Immature natural killer cell (primary cell): ENCODE measurements around the gene ETS1. TPM values are rescaled to one million over a fixed set of nuclear protein-coding genes. Genes with fewer than 3 reads are reported as not detected.
A peak's percentile ranks its signal among the peaks of the same experiment; 100 is the strongest.

ENCODE experiments used
- DNase-seq, 3 donors: peaks; one replicate each; pipeline ENCODE4 v3.0.0; 2022; ENCODE audit warnings: mixed read lengths in 1 of 3
- H3K27ac Mint-ChIP-seq, 6 donors: one replicate each; pipeline ENCODE4 v1.8.0; 2020; ENCODE audit warnings: mixed read lengths in 6 of 6, mild to moderate bottlenecking in 5 of 6, inconsistent platforms in 4 of 6, moderate library complexity in 3 of 6
- H3K27me3 Mint-ChIP-seq, 3 donors: one replicate each; pipeline ENCODE4 v1.8.0; 2020 to 2021; ENCODE audit warnings: low read depth in 3 of 3, mild to moderate bottlenecking in 3 of 3, mixed read lengths in 3 of 3, moderate library complexity in 3 of 3, inconsistent platforms in 1 of 3
- H3K36me3 Mint-ChIP-seq, 3 donors: one replicate each; pipeline ENCODE4 v1.8.0; 2020; ENCODE audit warnings: mixed read lengths in 3 of 3, inconsistent platforms in 2 of 3, mild to moderate bottlenecking in 2 of 3
- H3K4me1 Mint-ChIP-seq, 2 donors: one replicate each; pipeline ENCODE4 v1.8.0; 2020; ENCODE audit warnings: inconsistent platforms in 2 of 2, mild to moderate bottlenecking in 2 of 2, mixed read lengths in 2 of 2, moderate library complexity in 1 of 2
- H3K4me3 Mint-ChIP-seq, 5 donors: one replicate each; pipeline ENCODE4 v1.8.0; 2020; ENCODE audit warnings: mild to moderate bottlenecking in 5 of 5, mixed read lengths in 5 of 5, inconsistent platforms in 3 of 5, moderate library complexity in 3 of 5
- H3K9me3 Mint-ChIP-seq, 6 donors: one replicate each; pipeline ENCODE4 v1.8.0; 2020; ENCODE audit warnings: mild to moderate bottlenecking in 6 of 6, mixed read lengths in 6 of 6, inconsistent platforms in 4 of 6, moderate library complexity in 3 of 6
- polyA plus RNA-seq, 3 donors: library from polyadenylated mRNA; unstranded; fragments of 300-500 nt; fragmentation: Illumina TruSeq; gene quantifications; one replicate each; pipeline ENCODE4 v1.2.3, GENCODE V29; 2021

The ETS1 gene
- polyA plus RNA-seq, 3 donors from 2014 or later, result 264 to 329 (median 284) TPM

GRCh38 chr11:128465531-128465930 lies 121.8 kb downstream of the ETS1 start:
- Mint-ChIP-seq H3K36me3 (peaks cover 42 to 79% (median 63%) of the 10 kb centered on the region in 3 donors), H3K9me3 (no peaks in the 10 kb centered on the region), H3K4me1 (peaks cover 96 to 100% of the 10 kb centered on the region in 2 donors), H3K4me3 (peak overlapping the region; percentile 52 to 76 (median 64)), H3K27ac (peak overlapping the region; percentile 91 to 99 (median 98)), H3K27me3 (peaks cover 8 to 13% (median 11%) of the 10 kb centered on the region in 3 donors)
- DNase-seq, result no peak

DNA sequence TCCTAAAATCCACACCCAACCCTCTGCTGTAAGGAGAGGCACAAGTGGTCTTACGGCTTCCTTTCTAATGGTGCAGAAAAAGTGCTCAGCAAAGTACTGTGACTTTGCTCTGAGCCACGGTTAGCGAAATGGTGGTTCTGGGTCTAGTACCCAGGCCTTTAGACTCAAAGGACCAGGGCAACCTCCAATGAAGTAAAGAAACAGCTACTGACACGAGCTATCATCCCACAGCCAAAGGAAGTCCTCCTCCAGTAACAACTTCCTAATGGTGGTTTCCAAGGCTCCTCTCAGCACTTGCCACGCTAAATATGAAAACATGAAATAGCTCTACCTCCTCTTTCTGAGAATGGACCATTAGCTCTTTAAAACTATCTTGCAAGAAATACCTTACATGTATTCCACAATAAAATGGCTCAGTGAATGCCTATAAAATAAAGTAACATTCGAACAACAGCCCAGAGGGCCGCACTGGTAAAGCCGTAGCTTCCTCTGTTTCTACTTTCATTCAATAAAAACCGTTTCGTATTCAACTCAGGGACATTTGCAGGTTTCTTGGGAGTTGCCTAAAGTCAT lies 122.4 kb downstream of the ETS1 start:
- Mint-ChIP-seq H3K9me3 (no peaks in the 10 kb centered on the region), H3K4me1 (peaks cover 94 to 100% of the 10 kb centered on the region in 2 donors), H3K36me3 (peaks cover 41 to 82% (median 65%) of the 10 kb centered on the region in 3 donors), H3K4me3 (peak overlapping the region; percentile 52 to 76 (median 64)), H3K27ac (peak overlapping the region; percentile 91 to 99 (median 98)), H3K27me3 (peaks cover 6 to 13% (median 11%) of the 10 kb centered on the region in 3 donors)
- peak in 1 of 3 donors; percentile 30 for DNase-seq

DNA sequence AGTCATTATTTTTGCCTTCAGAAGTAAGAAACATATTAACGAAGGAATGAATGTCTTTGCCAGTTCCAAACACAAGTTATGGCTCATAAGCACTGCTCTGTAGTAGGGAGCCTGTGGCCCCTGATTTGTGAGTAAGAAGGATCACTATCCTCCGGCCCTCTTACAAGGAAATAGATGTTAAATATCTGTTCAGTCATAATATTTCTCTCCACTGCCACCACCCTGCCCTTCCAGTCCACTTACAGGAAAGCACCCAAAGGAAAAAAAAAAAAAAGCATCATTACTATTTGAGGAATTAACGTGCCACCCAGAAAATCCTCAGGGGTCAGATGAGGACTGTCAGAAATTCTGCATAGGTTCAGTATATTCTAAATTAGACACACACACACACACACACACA lies 123.4 kb downstream of the ETS1 start:
- Mint-ChIP-seq H3K9me3 (no peaks in the 10 kb centered on the region), H3K4me3 (peak overlapping the region; percentile 52 to 76 (median 64)), H3K4me1 (peaks cover 92 to 99% of the 10 kb centered on the region in 2 donors), H3K36me3 (peaks cover 40 to 81% (median 66%) of the 10 kb centered on the region in 3 donors), H3K27me3 (peaks cover 9 to 13% (median 11%) of the 10 kb centered on the region in 3 donors), H3K27ac (peak overlapping the region; percentile 91 to 99 (median 98))
- no peak for DNase-seq

- H3K27me3 Mint-ChIP-seq, result peaks cover 7 to 15% (median 9%) of the 10 kb centered on the region in 3 donors
- H3K4me1 Mint-ChIP-seq, result peaks cover 90 to 93% of the 10 kb centered on the region in 2 donors
- H3K27ac Mint-ChIP-seq, result peak overlapping the region; percentile 91 to 99 (median 98)
- peaks cover 40 to 82% (median 65%) of the 10 kb centered on the region in 3 donors for H3K36me3 Mint-ChIP-seq
- H3K9me3 Mint-ChIP-seq, result no peaks in the 10 kb centered on the region
- no peak for DNase-seq
- peak overlapping the region; percentile 31 to 73 (median 55) for H3K4me3 Mint-ChIP-seq
Measured at GRCh38 chr11:128463371-128463829, 124.0 kb downstream of the ETS1 start.

DNA sequence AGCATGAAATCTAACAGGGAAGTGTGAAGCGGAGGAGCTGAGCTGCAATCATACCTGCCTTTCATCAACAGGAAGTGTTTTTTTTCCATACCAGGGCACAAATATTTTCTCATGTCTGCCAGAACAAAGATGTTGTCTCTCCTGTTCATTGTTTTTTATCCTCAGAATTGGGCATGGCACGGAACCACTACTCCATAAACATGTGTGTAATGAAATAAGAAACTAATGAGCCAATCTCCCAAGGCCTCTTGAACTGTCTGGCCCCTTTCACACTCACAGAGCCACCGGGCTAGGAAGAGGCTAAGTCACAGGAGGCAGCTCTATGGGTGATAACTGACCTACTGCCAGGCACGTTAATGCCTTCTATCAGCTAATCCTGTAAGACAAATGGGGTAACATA lies 124.4 kb downstream of the ETS1 start:
- DNase-seq, result no peak
- H3K4me3 Mint-ChIP-seq, result peak overlapping the region; percentile 13 to 73 (median 55)
- peaks cover 40 to 82% (median 63%) of the 10 kb centered on the region in 3 donors for H3K36me3 Mint-ChIP-seq

GRCh38 chr11:128462189-128462588 lies 125.2 kb downstream of the ETS1 start:
- peak overlapping the region in 2 of 5 donors; percentile 43 to 73 for H3K4me3 Mint-ChIP-seq
- H3K36me3 Mint-ChIP-seq, result peaks cover 42 to 85% (median 62%) of the 10 kb centered on the region in 3 donors
- peak overlapping the region; percentile 91 to 99 (median 98) for H3K27ac Mint-ChIP-seq
- peaks cover 7 to 17% (median 9%) of the 10 kb centered on the region in 3 donors for H3K27me3 Mint-ChIP-seq
- no peak for DNase-seq
- H3K9me3 Mint-ChIP-seq, result no peaks in the 10 kb centered on the region
- H3K4me1 Mint-ChIP-seq, result peaks cover 80 to 84% of the 10 kb centered on the region in 2 donors

More for the DNA sequence above, 124.4 kb downstream of the ETS1 start:
- Mint-ChIP-seq H3K27ac (peak overlapping the region; percentile 91 to 99 (median 98)), H3K9me3 (no peaks in the 10 kb centered on the region), H3K4me1 (peaks cover 85 to 88% of the 10 kb centered on the region in 2 donors), H3K27me3 (peaks cover 7 to 16% (median 9%) of the 10 kb centered on the region in 3 donors)

GRCh38 chr11:128458321-128458720 lies 129.0 kb downstream of the ETS1 start:
- Mint-ChIP-seq H3K4me1 (peaks cover 58 to 80% of the 10 kb centered on the region in 2 donors), H3K27me3 (peaks cover 5 to 18% (median 6%) of the 10 kb centered on the region in 3 donors), H3K36me3 (peaks cover 50 to 72% (median 52%) of the 10 kb centered on the region in 3 donors), H3K27ac (peak overlapping the region; percentile 55 to 98 (median 82)), H3K4me3 (no peak overlapping the region), H3K9me3 (no peaks in the 10 kb centered on the region)
- DNase-seq, result no peak

GRCh38 chr11:128457874-128458273 lies 129.5 kb downstream of the ETS1 start:
- H3K27me3 Mint-ChIP-seq, result peaks cover 4 to 18% (median 6%) of the 10 kb centered on the region in 3 donors
- H3K27ac Mint-ChIP-seq, result peak overlapping the region; percentile 73 to 98 (median 90)
- peaks cover 47 to 67% (median 48%) of the 10 kb centered on the region in 3 donors for H3K36me3 Mint-ChIP-seq
- no peak for DNase-seq
- H3K9me3 Mint-ChIP-seq, result no peaks in the 10 kb centered on the region
- peaks cover 56 to 80% of the 10 kb centered on the region in 2 donors for H3K4me1 Mint-ChIP-seq
- no peak overlapping the region for H3K4me3 Mint-ChIP-seq

- Mint-ChIP-seq H3K9me3 (no peaks in the 10 kb centered on the region), H3K36me3 (peaks cover 36 to 56% (median 40%) of the 10 kb centered on the region in 3 donors), H3K27me3 (peaks cover 3 to 18% (median 8%) of the 10 kb centered on the region in 3 donors), H3K4me3 (no peak overlapping the region), H3K27ac (peak overlapping the region; percentile 76 to 98 (median 90)), H3K4me1 (peaks cover 52 to 78% of the 10 kb centered on the region in 2 donors)
- DNase-seq, result no peak
Measured at GRCh38 chr11:128456566-128457268, 130.6 kb downstream of the ETS1 start.

GRCh38 chr11:128455766-128456165 lies 131.6 kb downstream of the ETS1 start:
- Mint-ChIP-seq H3K27me3 (peaks cover 0 to 18% (median 6%) of the 10 kb centered on the region in 3 donors), H3K36me3 (peaks cover 26 to 50% (median 39%) of the 10 kb centered on the region in 3 donors), H3K4me3 (no peak overlapping the region), H3K9me3 (no peaks in the 10 kb centered on the region), H3K27ac (peak overlapping the region; percentile 76 to 98 (median 86)), H3K4me1 (peaks cover 47 to 68% of the 10 kb centered on the region in 2 donors)
- DNase-seq, result no peak

DNA sequence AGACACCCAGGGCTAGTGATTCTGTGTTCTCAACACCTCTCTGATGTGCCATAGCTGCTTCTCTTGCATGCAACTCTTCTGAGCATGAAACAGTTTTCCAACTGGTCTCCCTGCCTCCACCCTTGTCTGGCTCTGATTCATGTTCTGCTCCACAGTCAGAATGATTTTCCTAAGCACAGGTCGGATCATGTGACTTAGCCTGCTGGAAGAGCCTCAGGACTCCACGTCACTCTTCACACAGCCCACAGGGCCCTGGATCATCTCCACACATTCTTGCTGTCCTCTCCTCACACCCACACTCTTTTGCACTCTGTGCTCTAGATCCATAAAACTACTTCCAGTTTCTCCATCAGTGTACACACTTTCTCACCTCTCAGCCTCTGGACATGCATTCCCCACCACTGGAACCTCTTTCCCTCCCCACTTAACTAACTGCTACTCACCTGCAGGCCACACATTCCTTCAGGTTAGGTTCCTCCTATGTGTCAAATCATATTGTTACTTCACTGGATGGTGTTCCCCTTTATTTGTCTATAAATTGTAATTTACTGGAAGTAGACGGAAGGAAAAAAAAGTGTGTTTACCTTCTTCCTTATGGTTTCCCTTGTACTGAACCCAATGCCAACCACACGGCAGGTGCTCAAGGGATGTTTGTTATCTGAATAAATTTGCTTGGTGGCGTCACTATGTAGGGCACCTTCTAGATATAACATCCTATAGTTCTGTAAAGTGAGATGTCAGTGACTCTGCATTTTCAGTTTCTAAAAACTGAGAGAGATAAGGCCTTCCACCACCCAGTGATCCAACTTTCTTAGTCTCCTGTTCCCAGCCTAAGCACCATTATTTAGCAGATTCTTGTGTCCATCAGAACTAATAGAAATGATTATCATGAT lies 133.7 kb downstream of the ETS1 start:
- H3K36me3 Mint-ChIP-seq, result peaks cover 10 to 34% (median 26%) of the 10 kb centered on the region in 3 donors
- H3K4me3 Mint-ChIP-seq, result no peak overlapping the region
- peaks cover 42 to 69% of the 10 kb centered on the region in 2 donors for H3K4me1 Mint-ChIP-seq
- H3K27ac Mint-ChIP-seq, result peak overlapping the region; percentile 76 to 98 (median 86)
- H3K9me3 Mint-ChIP-seq, result no peaks in the 10 kb centered on the region
- no peak for DNase-seq
- peaks cover 0 to 18% (median 1%) of the 10 kb centered on the region in 3 donors for H3K27me3 Mint-ChIP-seq

DNA sequence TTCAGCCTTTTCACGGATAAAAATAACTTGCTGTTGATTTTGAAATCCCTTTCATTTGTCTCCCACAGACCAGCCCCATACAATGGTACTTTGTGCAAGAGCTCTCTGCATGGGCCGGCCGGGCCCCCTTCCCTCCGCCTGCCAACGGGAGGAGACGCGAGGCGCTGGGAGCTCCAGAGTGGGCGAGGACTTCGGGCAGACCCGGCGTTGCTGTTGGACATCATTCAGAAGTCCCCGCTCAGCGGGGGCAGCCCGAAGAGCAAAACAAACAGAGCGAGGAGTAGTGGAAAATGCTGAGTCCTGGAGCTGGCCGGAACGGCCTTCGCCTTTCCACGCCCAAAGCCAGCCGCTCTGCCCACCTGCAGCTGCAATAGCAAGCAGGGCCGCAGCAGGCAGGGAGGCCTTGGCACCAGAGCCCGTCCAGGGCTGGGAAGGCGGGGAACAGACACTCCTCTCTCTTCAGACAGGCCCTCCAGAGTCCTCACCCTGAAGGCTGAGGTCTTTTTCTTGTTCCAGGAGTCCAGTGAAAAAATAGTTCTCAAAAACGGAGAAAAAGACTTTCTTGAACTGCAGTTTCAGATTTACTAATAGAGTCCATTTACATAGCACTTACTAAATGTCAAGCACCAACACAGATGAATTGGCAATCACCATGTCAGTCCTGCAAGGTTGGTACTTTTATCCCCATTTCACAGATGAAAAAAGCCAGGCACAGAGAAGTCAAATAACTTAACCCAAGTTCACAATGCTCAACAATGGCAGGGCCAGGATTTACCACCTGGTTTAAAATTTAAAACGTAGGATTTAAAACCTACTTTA lies 135.5 kb downstream of the ETS1 start:
- Mint-ChIP-seq H3K9me3 (peaks cover 0 to under 1% (median 0%) of the 10 kb centered on the region in 6 donors), H3K27ac (peak overlapping the region in 4 of 6 donors; percentile 25 to 98 (median 82)), H3K36me3 (peaks cover 5 to 22% (median 21%) of the 10 kb centered on the region in 3 donors), H3K27me3 (peaks cover 0 to 14% (median 4%) of the 10 kb centered on the region in 3 donors), H3K4me3 (no peak overlapping the region), H3K4me1 (peaks cover 37 to 63% of the 10 kb centered on the region in 2 donors)
- DNase-seq, result no peak
